HG02623 (cell line): ENCODE results near the gene KIDINS220.

ENCODE experiments used
- ATAC-seq: cut with Tn5 transposase; IDR thresholded peaks from one replicate; pipeline ENCODE4 v1.9.1; 2021; ENCODE audit warnings: moderate library complexity; ENCODE audit not compliant: unreplicated experiment

Gene KIDINS220

GRCh38 chr2:8836971-8837794 lies at the start of gene KIDINS220:
TSS of gene KIDINS220 (minus strand) at chr2:8837613. CDS start at chr2:8827093, 10,520 bp downstream.
- ATAC-seq = peak; percentile 87

GRCh38 chr2:8886876-8887275 lies 49.5 kb upstream of the KIDINS220 start:
- ATAC-seq = no peak

GRCh38 chr2:8886202-8886518 lies 48.7 kb upstream of the KIDINS220 start:
- no peak for ATAC-seq

DNA sequence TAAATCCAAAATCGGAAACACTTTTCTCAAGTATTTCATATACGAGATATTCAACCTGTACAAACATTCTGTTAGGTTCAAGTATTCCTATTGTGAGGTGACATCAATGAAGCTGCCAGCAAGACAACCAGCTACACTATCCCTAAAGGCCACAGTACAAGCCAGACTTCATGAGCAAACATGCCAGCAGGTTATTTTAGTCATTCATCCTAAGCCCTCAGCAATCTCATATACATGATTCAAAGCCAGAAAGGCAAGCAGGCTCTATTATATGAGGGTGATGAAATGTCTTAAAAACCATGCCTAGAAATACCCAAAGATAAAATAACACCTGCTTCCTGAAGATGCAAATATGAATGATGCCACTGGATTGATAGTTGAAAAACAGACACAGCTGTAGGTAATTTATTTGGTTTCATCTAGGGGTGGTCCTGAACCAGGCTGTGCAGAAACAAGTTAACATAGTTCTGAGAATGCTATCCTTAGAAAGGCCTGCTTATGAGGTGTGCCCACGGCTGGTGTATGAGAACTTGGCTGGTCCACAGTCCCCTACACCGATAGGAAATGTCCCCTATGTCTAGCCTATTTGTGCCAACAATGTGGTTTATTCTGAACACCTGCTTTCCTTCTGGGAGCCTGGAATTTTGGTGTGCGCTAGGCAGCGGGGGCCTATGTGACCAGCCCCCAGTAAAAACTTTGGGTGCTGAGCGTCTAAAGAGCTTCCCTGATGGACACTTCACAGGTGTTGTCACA lies 48.2 kb upstream of the KIDINS220 start:
- ATAC-seq = no peak

- no peak for ATAC-seq
Measured at GRCh38 chr2:8884812-8885211, 47.4 kb upstream of the KIDINS220 start.

DNA sequence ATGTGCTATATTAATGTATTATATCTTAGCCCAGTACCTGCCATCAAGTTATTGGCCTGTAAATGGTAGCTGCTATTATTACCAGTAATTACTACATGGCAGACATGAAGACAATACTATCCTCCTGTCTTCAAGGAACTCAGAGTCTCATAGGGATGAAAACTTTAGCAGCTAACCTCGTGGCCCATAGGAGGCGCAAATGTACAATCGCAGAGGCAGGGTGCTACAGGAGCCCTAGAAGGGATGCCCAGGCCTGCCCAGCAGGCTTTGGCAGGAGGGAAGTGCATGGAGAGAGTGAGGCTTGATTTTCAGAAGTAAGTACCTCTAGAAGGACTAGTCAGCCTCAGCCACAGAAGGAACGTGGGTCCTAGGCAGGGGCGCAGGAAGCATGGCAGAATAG lies 44.7 kb upstream of the KIDINS220 start:
- ATAC-seq = no peak

- ATAC-seq = no peak
Measured at GRCh38 chr2:8877894-8878293, 40.5 kb upstream of the KIDINS220 start.

GRCh38 chr2:8877332-8877731 lies 39.9 kb upstream of the KIDINS220 start:
- ATAC-seq = no peak

DNA sequence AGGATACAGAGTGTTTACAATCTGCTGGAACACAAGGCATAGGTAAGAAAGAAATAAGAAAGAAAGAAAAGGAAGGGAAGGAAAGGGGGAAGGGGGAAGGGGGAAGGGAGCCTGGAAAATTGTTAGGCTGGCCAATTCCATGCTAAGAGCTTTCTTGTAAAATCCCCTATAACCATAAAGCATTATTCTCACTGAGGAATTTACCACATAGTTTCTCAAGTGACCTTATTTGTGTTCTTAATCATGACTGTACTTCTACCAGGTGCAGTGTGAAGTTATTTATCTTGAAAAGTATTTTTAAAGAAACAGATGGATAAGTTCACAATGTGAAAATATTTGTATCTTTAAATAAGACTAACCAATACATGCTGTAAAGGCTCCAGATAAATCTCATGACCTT lies 39.2 kb upstream of the KIDINS220 start:
- ATAC-seq = no peak

GRCh38 chr2:8872821-8873432 lies 35.5 kb upstream of the KIDINS220 start:
- no peak for ATAC-seq

GRCh38 chr2:8870441-8870840 lies 33.0 kb upstream of the KIDINS220 start:
- ATAC-seq = no peak

- no peak for ATAC-seq
Measured at GRCh38 chr2:8867363-8867762, 29.9 kb upstream of the KIDINS220 start.

DNA sequence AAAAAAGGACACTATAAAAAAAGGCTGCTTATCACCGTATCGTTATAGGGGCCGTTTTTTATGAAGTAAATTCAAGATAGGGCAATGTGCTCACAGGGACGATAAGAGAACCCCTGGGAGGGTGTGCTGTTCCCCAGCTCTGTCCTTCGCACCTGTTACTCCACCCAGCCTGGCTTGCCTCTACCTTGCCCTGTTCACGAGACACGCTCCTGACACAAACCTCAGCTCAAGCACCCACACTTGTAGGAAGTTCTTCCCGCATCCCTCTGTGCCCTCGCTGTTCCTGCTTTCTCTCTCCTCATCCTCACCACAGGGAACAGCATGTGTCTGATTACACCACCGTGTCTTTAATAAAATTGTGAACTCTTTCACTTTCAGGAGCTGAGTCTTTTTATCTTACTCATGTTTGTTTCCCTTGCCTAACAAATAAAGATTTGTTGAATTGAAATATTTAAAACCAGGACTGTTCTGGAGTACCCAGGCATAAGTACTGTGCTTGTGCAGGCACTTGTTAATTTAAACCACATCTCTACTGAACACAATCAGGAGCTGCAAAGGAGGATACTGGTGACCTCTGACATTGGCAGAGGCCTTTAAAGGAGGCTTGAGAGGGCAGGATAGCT lies 26.0 kb upstream of the KIDINS220 start:
- ATAC-seq = no peak

DNA sequence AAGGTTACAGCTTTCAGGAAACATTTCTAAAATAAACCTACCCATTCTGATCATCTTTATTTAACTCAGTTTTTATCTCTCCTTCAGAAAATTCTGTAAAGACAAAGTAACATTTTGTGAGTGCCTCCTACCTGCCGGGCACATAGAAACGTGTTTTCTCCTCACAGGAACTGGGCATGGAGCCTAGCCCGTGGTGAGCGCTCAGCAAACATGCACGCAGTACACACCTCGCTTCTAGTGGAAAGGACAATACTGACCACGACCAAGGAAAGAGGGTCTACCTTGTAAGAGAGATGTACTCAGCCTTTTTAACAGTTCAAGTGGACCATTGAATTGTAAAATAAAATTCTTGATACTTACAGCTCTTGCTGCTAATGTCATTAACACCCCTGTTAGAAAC lies 24.8 kb upstream of the KIDINS220 start:
- no peak for ATAC-seq

GRCh38 chr2:8861797-8862196 lies 24.4 kb upstream of the KIDINS220 start:
- no peak for ATAC-seq

- ATAC-seq = no peak
Measured at GRCh38 chr2:8860239-8860638, 22.8 kb upstream of the KIDINS220 start.

- ATAC-seq = no peak
Measured at GRCh38 chr2:8858910-8859309, 21.5 kb upstream of the KIDINS220 start.

GRCh38 chr2:8858264-8858663 lies 20.9 kb upstream of the KIDINS220 start:
- ATAC-seq = no peak

GRCh38 chr2:8857709-8858108 lies 20.3 kb upstream of the KIDINS220 start:
- ATAC-seq = no peak

DNA sequence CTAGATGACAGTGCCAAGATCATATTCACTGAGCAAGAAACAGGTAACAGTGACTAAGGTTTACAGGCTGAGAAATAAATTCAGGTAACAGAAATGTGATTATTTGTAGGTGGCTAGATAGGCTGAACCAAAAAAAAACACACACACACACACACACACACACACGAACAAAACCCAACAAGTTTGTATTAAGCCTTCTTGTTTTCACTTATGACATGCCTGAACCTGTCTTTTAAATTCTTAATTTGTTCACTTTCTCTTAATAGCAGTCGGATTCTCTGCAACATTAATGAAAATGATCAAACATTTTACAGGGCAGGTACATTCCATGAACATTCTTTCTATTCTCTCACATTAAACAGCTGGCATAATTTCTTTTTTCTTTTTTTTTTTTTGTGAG lies 18.8 kb upstream of the KIDINS220 start:
- ATAC-seq = no peak

DNA sequence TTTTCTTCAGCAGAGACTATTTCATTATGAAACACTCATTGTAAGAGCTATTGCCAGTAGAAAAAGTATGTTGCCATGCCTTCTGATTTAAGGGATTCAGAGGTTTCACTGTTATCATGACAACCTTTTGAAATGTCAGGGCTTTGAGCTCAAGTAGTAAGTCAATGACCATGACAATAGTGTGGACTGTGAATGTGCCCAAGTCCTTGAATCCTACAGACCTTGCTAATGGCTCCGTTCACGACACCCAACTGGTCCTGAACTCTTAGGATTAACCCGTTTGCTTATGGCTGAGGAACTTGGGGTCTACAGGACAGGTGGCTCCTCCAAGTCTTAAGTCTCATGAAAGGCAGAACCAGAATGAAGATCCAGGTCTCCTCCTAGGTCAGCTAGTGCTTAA lies 17.6 kb upstream of the KIDINS220 start:
- no peak for ATAC-seq

GRCh38 chr2:8853426-8853825 lies 16.0 kb upstream of the KIDINS220 start:
- ATAC-seq = no peak
